COLO668 (cell line): ENCODE results near the gene SLC35E4.

ENCODE experiments used
- DNase-seq: peaks from one replicate; lab custom pipeline; 2025; ENCODE audit not compliant: unreplicated experiment; lab: John Stamatoyannopoulos, UW

Gene SLC35E4

DNA sequence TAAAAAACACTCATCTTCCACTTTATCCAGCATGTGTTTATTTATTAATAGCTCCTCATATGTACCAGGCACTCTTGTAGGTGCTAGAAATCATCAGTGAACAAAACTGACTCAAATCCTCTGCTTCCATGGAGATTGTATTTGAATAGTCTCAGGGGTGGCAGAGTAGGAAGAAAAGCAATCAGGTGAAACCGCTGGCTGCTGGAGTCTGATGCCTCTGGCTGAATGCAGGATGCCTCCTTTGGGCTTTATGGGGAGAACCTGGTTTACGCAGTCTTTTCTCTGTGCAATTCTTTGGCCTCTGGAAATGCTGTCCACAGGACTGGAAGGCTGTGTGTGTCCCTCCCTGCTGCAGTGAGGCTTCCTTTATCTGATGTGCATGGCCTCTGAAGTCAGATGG, 46.2 kb downstream of the SLC35E4 start:
- DNase-seq, result no peak

DNA sequence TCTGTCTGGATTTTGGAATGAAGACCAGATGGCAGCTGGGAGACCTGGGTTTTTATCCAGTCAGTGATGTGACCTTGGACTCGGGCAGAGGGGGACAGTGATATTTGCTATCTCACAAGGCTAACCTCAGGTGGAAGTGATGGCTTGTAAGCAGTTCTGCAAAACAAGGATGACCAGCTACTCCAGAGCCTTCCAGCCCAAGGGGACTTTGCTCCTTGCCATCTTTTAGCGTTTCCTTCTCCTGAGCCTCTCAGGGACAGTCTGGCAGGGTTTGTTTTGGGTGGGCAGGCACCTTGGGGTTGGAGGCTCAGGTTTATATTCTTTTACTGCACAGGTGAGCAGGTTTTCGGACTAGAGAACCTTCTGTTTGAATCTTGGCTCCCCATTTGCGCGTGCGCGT, 49.6 kb downstream of the SLC35E4 start:
- no peak for DNase-seq

DNA sequence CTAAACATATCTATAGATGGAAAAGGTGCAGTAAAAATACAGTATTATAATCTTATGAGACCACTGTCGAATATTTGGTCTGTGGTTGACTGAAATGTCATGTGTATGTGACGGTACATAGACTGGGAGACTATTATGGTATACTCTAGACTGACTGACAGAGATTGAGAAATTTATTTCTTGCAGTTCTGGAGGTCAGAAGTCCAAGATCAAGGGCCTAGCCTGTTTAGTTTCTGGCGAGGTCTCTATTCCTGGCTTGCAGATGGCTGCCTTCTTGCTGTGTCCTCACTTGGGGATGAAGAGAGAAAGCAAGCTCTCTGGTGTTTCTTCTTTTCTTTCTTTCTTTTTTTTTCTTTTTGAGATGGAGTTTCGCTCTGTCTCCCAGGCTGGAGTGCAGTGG, 51.8 kb downstream of the SLC35E4 start:
- no peak for DNase-seq

DNA sequence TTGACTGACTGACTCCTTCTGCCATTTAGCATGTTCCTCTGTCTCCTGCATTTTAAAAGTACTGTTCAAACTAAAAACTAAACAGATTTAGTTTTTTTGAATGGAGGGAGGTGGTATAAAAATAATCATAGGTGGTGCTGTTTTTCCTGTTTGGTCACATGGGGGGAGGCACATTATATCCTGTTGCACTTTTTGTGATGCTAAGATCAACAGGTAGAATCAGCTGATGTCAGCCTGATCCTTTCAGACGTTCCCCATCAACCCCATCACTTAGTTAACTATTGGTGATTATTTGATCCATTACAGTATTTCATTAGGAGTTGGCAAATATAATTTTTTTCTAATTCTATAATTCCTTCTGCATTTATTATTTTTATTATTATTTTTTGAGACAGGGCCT, 54.0 kb downstream of the SLC35E4 start:
- DNase-seq, result no peak

DNA sequence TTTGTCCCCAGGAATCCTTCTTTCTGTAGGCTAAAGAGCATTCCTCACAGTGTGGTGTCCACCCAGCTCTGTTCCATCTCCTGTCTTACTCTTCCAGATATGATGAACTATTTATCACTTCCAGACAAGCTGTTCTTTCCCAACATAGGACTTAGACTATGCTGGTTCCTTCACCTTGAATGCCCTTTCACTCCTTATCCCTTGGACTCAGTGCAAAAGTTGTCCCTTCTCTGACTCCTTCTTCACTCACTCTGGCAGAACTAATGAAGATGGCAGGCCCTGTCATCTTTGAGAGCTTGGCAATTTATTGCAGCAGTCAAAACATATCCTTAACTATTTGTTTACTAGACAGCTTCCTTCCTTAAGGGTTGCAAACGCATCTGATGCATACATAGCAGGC, 55.6 kb downstream of the SLC35E4 start:
- DNase-seq, result no peak

DNA sequence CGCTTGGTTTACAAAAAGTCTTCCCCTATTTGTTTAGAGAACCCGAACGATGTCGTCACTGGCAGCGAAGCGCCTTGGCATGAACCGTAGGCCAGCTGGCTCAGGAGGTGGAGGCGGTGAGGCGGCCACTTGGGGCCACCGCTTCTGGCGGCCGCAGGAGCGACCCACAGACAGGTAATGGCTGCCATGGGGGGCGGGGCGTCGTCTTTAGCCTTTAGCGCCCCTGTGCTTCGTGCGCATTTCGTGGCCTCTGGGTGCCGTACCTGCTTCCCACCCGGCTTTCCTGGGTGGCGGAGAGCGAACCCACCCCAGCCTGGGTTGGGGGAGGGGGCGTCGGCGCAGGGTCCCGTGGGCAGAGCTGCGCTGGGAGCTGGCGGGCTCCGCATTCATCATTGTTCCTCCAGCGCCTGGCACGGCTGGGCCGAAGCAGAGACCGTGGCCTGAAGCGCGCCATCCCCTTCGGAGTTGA, 58.6 kb downstream of the SLC35E4 start:
- DNase-seq, result peak; percentile 83

DNA sequence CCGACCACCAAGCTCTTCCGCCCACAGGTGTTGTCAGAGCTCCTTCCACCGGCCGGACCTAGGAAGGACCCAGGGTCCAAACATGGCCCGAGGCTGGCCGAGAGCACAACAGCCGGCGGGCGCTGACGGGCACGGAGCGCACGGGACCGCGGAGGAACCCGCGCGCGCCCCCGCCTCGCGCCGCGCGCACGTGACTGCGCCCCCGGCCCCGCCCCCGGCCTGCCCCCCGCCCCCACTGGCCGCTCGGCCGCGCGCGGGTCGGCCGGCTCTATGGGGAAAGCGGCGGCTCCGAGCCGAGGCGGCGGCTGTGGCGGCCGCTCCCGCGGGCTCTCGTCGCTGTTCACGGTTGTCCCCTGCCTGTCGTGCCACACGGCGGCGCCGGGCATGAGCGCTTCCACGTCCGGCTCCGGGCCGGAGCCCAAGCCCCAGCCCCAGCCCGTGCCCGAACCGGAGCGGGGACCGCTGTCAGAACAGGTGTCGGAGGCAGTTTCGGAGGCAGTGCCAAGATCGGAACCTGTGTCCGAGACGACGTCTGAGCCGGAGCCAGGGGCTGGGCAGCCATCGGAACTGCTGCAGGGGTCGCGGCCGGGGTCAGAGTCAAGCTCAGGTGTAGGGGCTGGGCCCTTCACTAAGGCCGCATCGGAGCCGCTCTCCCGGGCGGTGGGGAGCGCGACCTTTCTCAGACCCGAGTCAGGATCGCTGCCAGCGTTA, 59.2 kb downstream of the SLC35E4 start, which contains the start of gene OSBP2:
TSS of gene OSBP2 (plus strand) at position 235 of the 711 bp plus-strand sequence. CDS start at position 271, 36 bp downstream.
- DNase-seq, result peak; percentile 75

DNA sequence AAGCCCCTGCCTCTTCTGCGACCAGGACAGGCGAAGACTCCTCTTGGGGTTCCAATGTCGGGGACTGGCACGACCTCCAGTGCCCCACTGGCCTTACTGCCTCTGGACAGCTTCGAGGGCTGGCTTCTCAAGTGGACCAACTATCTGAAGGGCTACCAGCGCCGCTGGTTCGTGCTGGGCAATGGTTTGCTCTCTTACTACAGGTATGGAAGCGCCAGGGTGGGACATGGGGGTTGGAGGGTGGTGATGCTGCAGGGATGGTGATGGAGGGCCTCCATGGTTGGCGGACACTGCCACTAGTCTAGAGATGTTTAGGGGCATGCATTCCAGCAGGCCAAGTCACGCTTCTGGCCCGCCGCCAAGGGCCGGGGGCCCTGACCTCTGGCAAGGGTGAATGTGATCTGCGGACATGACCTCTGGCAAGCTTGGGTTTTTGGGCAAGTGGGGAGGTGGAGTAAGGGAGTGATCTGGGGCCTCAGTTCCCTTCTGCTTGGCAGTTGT, 59.8 kb downstream of the SLC35E4 start:
- no peak for DNase-seq

DNA sequence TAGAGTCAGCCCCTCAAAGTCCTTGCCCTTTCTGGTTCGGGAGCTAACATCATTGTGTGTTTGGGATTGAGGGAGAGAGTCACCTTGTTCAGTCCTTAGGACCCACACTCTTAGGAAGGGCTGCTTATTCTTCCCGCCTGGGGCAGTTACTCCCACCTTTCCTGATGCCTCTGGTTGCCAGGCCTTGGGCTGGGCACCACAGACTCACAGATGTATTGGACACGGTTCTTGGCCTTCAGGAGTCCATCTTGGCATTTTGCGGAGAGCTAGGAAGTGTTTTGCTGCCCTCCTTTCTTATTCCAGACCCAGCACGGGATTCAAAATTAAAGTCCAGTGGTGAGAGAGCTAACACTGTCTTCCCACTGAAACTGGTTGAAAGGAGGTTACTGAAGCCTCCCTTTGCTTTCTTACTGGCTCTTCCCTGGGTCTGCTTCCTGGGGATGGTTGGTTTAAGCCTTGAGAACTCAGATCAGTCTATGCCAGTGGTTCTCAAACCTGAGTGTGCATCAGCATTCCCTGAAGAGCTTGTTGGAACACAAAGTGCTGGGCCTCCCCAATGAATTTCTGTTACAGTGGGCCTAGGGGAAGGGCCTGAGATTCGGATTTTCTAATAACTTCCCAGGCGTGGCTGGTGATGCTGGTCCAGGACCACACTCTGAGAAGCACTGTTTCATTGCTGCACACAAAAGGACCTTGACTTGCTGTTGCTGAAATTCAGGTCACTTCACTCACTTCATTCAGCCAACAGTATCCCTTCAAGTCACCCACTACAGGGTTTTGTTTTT, 60.5 kb downstream of the SLC35E4 start:
- no peak for DNase-seq
